Esophagus (tissue), 2 donors: ENCODE measurements around the gene KCNMA1. TPM values are rescaled to one million over a fixed set of nuclear protein-coding genes. Genes with fewer than 3 reads are reported as not detected.

Experiments
- H3K27ac ChIP-seq, 2 donors: one replicate each; pipeline ENCODE4 v1.5.1; 2013; ENCODE audit warnings: low read depth in 2 of 2, mild to moderate bottlenecking in 2 of 2, inconsistent platforms in 1 of 2, low read length in 1 of 2, moderate library complexity in 1 of 2
- H3K27me3 ChIP-seq, 2 donors: one replicate each; pipeline ENCODE4 v1.6.1; 2013; ENCODE audit warnings: low read length in 2 of 2, control low read depth in 1 of 2, mild to moderate bottlenecking in 1 of 2; ENCODE audit not compliant: insufficient read depth in 2 of 2, control insufficient read depth in 1 of 2
- H3K36me3 ChIP-seq, 2 donors: one replicate each; pipeline ENCODE4 v1.6.1; 2013; ENCODE audit warnings: low read length in 1 of 2; ENCODE audit not compliant: control insufficient read depth in 2 of 2, insufficient read depth in 2 of 2
- H3K4me1 ChIP-seq, 2 donors: one replicate each; pipeline ENCODE4 v1.6.1; 2013; ENCODE audit warnings: low read length in 1 of 2; ENCODE audit not compliant: control insufficient read depth in 2 of 2, insufficient read depth in 2 of 2
- H3K4me3 ChIP-seq, 2 donors: one replicate each; pipeline ENCODE4 v1.5.1; 2013; ENCODE audit warnings: low read length in 2 of 2, mild to moderate bottlenecking in 2 of 2, low read depth in 1 of 2, moderate library complexity in 1 of 2
- H3K9me3 ChIP-seq, 2 donors: one replicate each; pipeline ENCODE4 v1.6.1; 2013; ENCODE audit warnings: mild to moderate bottlenecking in 2 of 2, low read depth in 1 of 2, low read length in 1 of 2, moderate library complexity in 1 of 2; ENCODE audit not compliant: control insufficient read depth in 2 of 2, insufficient read depth in 1 of 2
- WGBS, 2 donors: extraction: QIAGEN DNeasy Blood & Tissue Kit; methylation state at CpG; one replicate each; pipeline ENCODE4 v1.1.7; 2013; 5-methylcytosine and 5-hydroxymethylcytosine counted together
- polyA plus RNA-seq, 2 donors: library from polyadenylated mRNA; stranded (reverse); fragments of 200-250 nt; gene quantifications; one replicate each; pipeline ENCODE4 v1.2.3, GENCODE V29; 2013
- donor health status: healthy with polysubstance abuse.
- donor health status: Bipolar disorder and iron deficiency.

The KCNMA1 gene
- polyA plus RNA-seq, 2 donors: 8.4 to 11.2 TPM

GRCh38 chr10:77002872-77003271 is 634.7 kb downstream of the KCNMA1 start:
- H3K9me3 ChIP-seq: no peaks in the 10 kb centered on the region
- WGBS, 2 donors: 30 to 54% methylated on average over 2 of the region's 2 CpGs
- peaks cover 0 to 2% of the 10 kb centered on the region in 2 donors for H3K4me1 ChIP-seq
- no peaks in the 10 kb centered on the region for H3K36me3 ChIP-seq
- no peaks in the 10 kb centered on the region for H3K27me3 ChIP-seq
- no peak overlapping the region for H3K4me3 ChIP-seq
- no peak overlapping the region for H3K27ac ChIP-seq

DNA sequence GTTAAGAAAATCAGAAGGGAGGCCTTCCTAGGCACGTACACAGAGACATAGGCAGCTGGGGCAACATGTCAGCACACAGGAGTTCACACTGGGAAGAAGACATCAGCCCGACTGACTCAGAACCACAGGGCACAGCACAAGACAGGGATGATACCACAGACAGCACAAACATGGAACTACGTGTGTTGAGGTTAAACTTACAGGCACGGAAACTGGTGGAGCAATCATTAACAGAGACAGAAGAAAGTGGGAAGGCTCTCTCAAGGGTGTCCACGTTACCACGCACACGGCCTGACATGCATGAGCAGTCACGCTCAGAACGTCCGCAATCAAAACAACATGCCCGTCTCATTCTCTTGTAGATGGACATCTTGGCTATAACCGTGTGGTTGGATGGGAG is 636.4 kb downstream of the KCNMA1 start:
- 86 to 91% methylated on average over 12 of the region's 12 CpGs for WGBS, 2 donors
- no peaks in the 10 kb centered on the region for H3K9me3 ChIP-seq
- no peaks in the 10 kb centered on the region for H3K36me3 ChIP-seq
- no peak overlapping the region for H3K4me3 ChIP-seq
- H3K4me1 ChIP-seq: no peaks in the 10 kb centered on the region
- H3K27ac ChIP-seq: no peak overlapping the region
- H3K27me3 ChIP-seq: no peaks in the 10 kb centered on the region

GRCh38 chr10:76998451-76998850 is 639.2 kb downstream of the KCNMA1 start:
- no peaks in the 10 kb centered on the region for H3K4me1 ChIP-seq
- H3K27me3 ChIP-seq: no peaks in the 10 kb centered on the region
- H3K9me3 ChIP-seq: no peaks in the 10 kb centered on the region
- no peaks in the 10 kb centered on the region for H3K36me3 ChIP-seq
- H3K27ac ChIP-seq: no peak overlapping the region
- H3K4me3 ChIP-seq: no peak overlapping the region
- 72 to 81% methylated on average over 2 of the region's 2 CpGs for WGBS, 2 donors

DNA sequence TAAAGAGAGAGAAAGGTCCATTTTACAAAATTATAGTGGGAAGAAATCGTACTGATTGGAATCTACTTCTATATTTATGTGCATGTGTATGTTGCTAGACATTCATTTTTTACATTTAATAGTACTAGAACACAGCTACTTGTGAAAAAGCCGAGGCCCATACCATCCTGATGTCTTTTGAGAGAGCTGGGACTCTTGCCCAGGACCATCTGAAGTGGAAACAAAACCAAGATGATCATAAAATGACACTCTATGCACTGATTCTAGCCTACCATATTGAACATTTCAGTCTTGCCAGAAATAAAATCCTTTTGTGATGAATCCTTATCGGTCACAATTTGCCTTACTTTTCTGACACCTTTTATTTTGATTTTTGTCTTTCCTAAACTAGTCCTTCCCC is 640.0 kb downstream of the KCNMA1 start:
- H3K4me3 ChIP-seq: no peak overlapping the region
- 82 to 90% methylated on average over 3 of the region's 3 CpGs for WGBS, 2 donors

GRCh38 chr10:76995023-76995422 is 642.6 kb downstream of the KCNMA1 start:
- Histone ChIP-seq H3K9me3 (no peaks in the 10 kb centered on the region), H3K27me3 (no peaks in the 10 kb centered on the region), H3K36me3 (no peaks in the 10 kb centered on the region), H3K4me1 (peaks cover 0 to 2% of the 10 kb centered on the region in 2 donors), H3K27ac (no peak overlapping the region), H3K4me3 (no peak overlapping the region)
- WGBS, 2 donors: 93 to 95% methylated on average over 11 of the region's 11 CpGs

More for the DNA sequence above, 640.0 kb downstream of the KCNMA1 start:
- no peaks in the 10 kb centered on the region for H3K9me3 ChIP-seq
- H3K27me3 ChIP-seq: no peaks in the 10 kb centered on the region
- H3K27ac ChIP-seq: no peak overlapping the region
- no peaks in the 10 kb centered on the region for H3K4me1 ChIP-seq
- no peaks in the 10 kb centered on the region for H3K36me3 ChIP-seq

- H3K4me3 ChIP-seq: no peak overlapping the region
- H3K27me3 ChIP-seq: no peaks in the 10 kb centered on the region
- H3K27ac ChIP-seq: no peak overlapping the region
- H3K36me3 ChIP-seq: no peaks in the 10 kb centered on the region
- no peaks in the 10 kb centered on the region for H3K9me3 ChIP-seq
- 88% methylated on average over 2 of the region's 2 CpGs for WGBS, 2 donors
- peaks cover 0 to 2% of the 10 kb centered on the region in 2 donors for H3K4me1 ChIP-seq
Observed at GRCh38 chr10:76993213-76993612, 644.4 kb downstream of the KCNMA1 start.

GRCh38 chr10:76992467-76992866 is 645.1 kb downstream of the KCNMA1 start:
- H3K27ac ChIP-seq: no peak overlapping the region
- H3K4me3 ChIP-seq: no peak overlapping the region
- H3K4me1 ChIP-seq: peaks cover 0 to 2% of the 10 kb centered on the region in 2 donors
- 78 to 82% methylated on average over 3 of the region's 3 CpGs for WGBS, 2 donors
- no peaks in the 10 kb centered on the region for H3K27me3 ChIP-seq
- H3K36me3 ChIP-seq: no peaks in the 10 kb centered on the region
- H3K9me3 ChIP-seq: no peaks in the 10 kb centered on the region

DNA sequence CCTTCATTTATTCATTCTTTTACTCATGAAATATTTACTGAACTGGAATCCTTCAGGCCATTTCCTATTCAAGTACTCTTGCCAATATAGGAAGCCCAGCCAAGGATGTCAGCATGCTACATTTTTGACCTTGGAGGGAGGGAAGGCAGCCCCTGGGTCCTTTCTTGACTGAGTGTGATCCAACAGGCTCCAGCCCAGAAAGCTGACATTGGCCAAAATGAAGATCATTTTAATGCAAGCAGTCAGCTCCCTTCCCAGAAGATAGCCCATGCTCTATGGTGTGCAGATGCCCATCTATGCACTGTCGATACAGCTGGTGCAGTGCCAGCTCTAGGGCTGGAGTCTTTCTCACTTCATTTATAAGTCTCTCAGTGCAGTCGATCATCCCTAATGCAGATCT is 646.0 kb downstream of the KCNMA1 start:
- Histone ChIP-seq H3K4me3 (no peak overlapping the region), H3K36me3 (no peaks in the 10 kb centered on the region), H3K9me3 (no peaks in the 10 kb centered on the region), H3K27me3 (no peaks in the 10 kb centered on the region), H3K27ac (no peak overlapping the region), H3K4me1 (peaks cover 0 to 2% of the 10 kb centered on the region in 2 donors)
- WGBS, 2 donors: 36 to 41% methylated on average over 2 of the region's 2 CpGs

DNA sequence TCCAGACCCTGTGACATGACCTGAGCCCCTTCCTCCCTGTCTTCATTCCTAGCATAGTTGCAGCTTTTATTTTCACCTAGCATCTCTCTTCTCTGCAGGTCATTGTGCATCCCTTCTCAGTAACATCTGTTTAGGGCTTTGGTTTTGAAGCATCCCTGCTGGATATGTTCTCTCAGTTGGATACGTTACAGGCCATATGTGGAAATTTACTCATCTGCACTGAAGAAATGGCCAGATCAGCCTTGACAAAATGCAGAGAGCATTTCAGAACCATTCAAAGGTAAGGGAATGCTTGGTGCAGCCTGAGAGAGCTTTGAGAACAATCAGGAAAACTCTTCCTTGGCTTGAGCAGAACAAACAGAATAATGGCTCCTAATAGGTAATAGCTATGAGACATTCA is 647.0 kb downstream of the KCNMA1 start:
- Histone ChIP-seq H3K4me3 (no peak overlapping the region), H3K27ac (no peak overlapping the region), H3K36me3 (no peaks in the 10 kb centered on the region), H3K27me3 (no peaks in the 10 kb centered on the region), H3K4me1 (peaks cover 0 to 2% of the 10 kb centered on the region in 2 donors), H3K9me3 (no peaks in the 10 kb centered on the region)
- WGBS, 2 donors: 87 to 94% methylated on average over 1 of the region's 1 CpG

DNA sequence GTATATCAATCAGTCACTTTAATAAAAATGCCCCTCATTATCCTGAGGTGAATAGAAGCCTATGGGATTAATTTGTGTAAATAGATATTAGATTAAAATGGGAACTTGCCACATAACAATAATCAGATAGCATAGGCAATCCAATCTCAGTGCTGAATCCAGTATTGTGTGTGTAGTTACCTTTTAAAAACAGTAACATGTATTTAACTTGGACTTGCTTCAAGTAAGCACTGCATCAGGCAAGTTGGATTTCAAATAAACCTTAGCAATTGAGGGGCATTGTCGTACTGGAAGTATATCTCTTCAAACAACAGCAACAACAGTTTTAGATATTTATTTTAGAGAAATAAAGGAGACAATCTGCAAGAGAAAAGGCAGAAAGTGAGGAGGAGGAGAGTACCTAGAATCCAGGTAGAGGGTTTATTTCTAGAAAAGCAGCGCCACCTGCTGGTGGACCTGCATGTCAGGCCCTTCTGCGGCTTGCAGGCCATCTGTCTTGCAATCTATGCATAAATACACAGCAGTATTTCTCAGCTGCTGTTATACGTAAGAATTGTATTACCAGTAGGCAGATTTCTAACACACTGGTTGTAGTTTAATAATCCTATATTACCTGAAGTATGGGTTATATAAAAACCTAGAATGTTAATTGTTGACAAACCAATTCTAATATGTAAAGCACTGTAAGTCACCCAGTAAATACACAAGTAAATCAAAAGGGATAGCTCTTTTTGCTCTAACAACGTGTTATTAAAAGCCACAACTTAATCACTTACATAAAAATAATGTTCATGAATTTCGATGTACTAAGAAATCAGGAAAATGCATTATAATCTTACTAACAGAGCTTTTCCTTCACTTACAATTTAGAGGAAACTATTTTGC is 652.8 kb downstream of the KCNMA1 start:
- Histone ChIP-seq H3K36me3 (no peaks in the 10 kb centered on the region), H3K9me3 (no peaks in the 10 kb centered on the region), H3K27ac (no peak overlapping the region), H3K4me1 (no peaks in the 10 kb centered on the region), H3K4me3 (no peak overlapping the region), H3K27me3 (no peaks in the 10 kb centered on the region)
- 16 to 19% methylated on average over 6 of the region's 6 CpGs for WGBS, 2 donors
